ENCODE measurements around the gene ZNF462.

DNA sequence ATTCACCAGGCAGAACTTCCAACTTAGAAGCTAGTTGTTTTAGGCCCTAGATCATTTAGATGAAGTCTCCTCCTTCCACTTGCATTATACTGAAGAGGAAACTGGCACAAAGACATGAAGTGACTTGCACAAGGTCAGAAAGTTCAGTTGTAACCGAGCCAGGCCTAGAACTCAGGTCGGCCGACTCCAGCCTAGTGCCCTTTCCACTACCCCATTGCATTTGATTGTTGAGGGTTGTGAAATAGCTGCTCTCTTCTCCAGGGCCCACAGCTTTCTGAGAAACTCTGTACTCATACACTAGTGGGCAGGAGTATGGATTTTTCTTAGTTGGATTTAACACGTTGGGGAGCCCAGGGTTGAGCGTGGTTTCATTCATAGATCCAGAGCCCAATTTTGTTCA is 5.6 kb downstream of the ZNF462 start:
- TF ChIP-seq, protein P1, sequence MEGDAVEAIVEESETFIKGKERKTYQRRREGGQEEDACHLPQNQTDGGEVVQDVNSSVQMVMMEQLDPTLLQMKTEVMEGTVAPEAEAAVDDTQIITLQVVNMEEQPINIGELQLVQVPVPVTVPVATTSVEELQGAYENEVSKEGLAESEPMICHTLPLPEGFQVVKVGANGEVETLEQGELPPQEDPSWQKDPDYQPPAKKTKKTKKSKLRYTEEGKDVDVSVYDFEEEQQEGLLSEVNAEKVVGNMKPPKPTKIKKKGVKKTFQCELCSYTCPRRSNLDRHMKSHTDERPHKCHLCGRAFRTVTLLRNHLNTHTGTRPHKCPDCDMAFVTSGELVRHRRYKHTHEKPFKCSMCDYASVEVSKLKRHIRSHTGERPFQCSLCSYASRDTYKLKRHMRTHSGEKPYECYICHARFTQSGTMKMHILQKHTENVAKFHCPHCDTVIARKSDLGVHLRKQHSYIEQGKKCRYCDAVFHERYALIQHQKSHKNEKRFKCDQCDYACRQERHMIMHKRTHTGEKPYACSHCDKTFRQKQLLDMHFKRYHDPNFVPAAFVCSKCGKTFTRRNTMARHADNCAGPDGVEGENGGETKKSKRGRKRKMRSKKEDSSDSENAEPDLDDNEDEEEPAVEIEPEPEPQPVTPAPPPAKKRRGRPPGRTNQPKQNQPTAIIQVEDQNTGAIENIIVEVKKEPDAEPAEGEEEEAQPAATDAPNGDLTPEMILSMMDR (IDR thresholded peaks at IDR 0.05; ENCODE audit: low read depth, low read length): no peak
- TF ChIP-seq MYC (IDR thresholded peaks at IDR 0.05; ENCODE audit: low read depth, low read length): no peak
- TF ChIP-seq POLR2A (IDR thresholded peaks at IDR 0.05; ENCODE audit: extremely low read depth, insufficient read length): no peak

Data from NB4 (cell line).